Pancreas (tissue), 10 donors: ENCODE data around the gene DEPDC5. TPM values are rescaled to one million over a fixed set of nuclear protein-coding genes. Genes with fewer than 3 reads are reported as not detected.
A peak's percentile ranks its signal among the peaks of the same experiment; 100 is the strongest.
"Not testable (repeated sequence)": the region's sequence is repeated elsewhere in the genome, so short reads cannot be mapped to it uniquely, and the experiment has no call there.

Experiments used
- ATAC-seq, 4 donors: fragments of 200-7000 bp; cut with Tn5 transposase; one replicate each; pipeline versions ENCODE4 v1.8.0 to v1.9.1; 2020; ENCODE audit warnings: mild to moderate bottlenecking in 4 of 4, moderate library complexity in 4 of 4
- DNase-seq, 6 donors: peaks; one replicate each; pipeline ENCODE4 v3.0.0-alpha.2; 2020
- FAIRE-seq: peaks from 2 replicates; lab custom pipeline; 2012; peaks lifted over from hg19 to GRCh38; lab: Jason Lieb, UNC
- H3K27ac ChIP-seq, 4 donors: fragments of 200-600 bp; sonication (generic); 1 replicate in 3 of 4; 2 replicates in 1 of 4; pipeline versions ENCODE4 v1.5.0 to v1.8.0; 2020
- H3K27me3 ChIP-seq, 4 donors: fragments of 200-600 bp; one replicate each; pipeline ENCODE4 v1.8.0; 2021
- H3K36me3 ChIP-seq, 3 donors: fragments of 200-600 bp; sonication (generic) in 1 of 3; one replicate each; pipeline versions ENCODE4 v1.5.0 to v1.8.0; 2020 to 2021
- H3K4me1 ChIP-seq, 3 donors: fragments of 200-600 bp; one replicate each; pipeline ENCODE4 v1.8.0; 2021
- H3K4me3 ChIP-seq, 4 donors: fragments of 200-600 bp; sonication (generic) in 2 of 4; one replicate each; pipeline versions ENCODE4 v1.5.0 to v1.8.0; 2020 to 2021
- H3K9me3 ChIP-seq, 4 donors: fragments of 200-600 bp; one replicate each; pipeline ENCODE4 v1.8.0; 2021
- CTCF ChIP-seq, 4 donors: fragments of 200-600 bp; sonication (generic) in 3 of 4; IDR thresholded peaks; one replicate each; pipeline versions ENCODE4 v1.5.0 to v1.8.0; 2021; ENCODE audit warnings: antibody characterized with exemption in 4 of 4
- WGBS, 2 donors: extraction: QIAGEN DNeasy Blood & Tissue Kit; methylation state at CpG; one replicate each; pipeline ENCODE4 v1.1.7; 2013; 5-methylcytosine and 5-hydroxymethylcytosine counted together
- intact Hi-C, 3 donors: fragments of 100-400 bp; cut with DNase I; formaldehyde crosslinking; loops; one replicate each; pipeline versions ENCODE4 v1.11.1 to v1.14.2; 2022
- polyA plus RNA-seq, 2 donors: library from polyadenylated mRNA; stranded (reverse); fragments of 200-250 nt; gene quantifications; one replicate each; pipeline ENCODE4 v1.2.3, GENCODE V29; 2013
- total RNA-seq, 6 donors: library from RNA; stranded (reverse); fragmentation: NEBNext Ultra II Directional in 4 of 6; extraction: Animal tissue kit (Norgen Biotek cat#: 25700) in 4 of 6; gene quantifications; one replicate each; pipeline versions ENCODE4 v1.2.1 to v1.2.4, GENCODE V29; 2021 to 2023
- donor health status: healthy with polysubstance abuse.
- donor health status: DM: no; HTN: no; CAD: no; lungs with moderate emphysema.
- donor health status: DM: no; HTN: no; CAD: no.
- donor health status: control.
- donor health status: control.
- donor health status: Bipolar disorder and iron deficiency.
- donor health status: DM: yes; HTN: yes; CAD: no.
- donor health status: DM: no; HTN: no; CAD: no.
- donor health status: DM: no; HTN: no; CAD: no.
- donor health status: DM: yes; HTN: yes; CAD: no.

Gene DEPDC5
- total and polyA plus RNA-seq, 8 donors = 5.9 to 17.2 (median 9.0) TPM

GRCh38 chr22:31776231-31776630 is 22.4 kb downstream of the DEPDC5 start:
- H3K9me3 ChIP-seq = no peaks in the 10 kb centered on the region
- no peaks in the 10 kb centered on the region for H3K27me3 ChIP-seq
- H3K36me3 ChIP-seq = peaks cover 0 to 19% (median 7%) of the 10 kb centered on the region in 3 donors
- intact Hi-C loops = no loop called here
- no peak overlapping the region for H3K4me3 ChIP-seq
- no peak for TF ChIP-seq CTCF (IDR thresholded peaks at IDR 0.05)
- whole genome bisulfite sequencing, 2 donors = 91 to 97% methylated on average over 4 of the region's 4 CpGs
- H3K4me1 ChIP-seq = no peaks in the 10 kb centered on the region
- no peak overlapping the region for H3K27ac ChIP-seq
- FAIRE-seq (no peak), DNase-seq (no peak), ATAC-seq (no peak)

- Histone ChIP-seq H3K4me3 (no peak overlapping the region), H3K27me3 (no peaks in the 10 kb centered on the region), H3K36me3 (no peaks in the 10 kb centered on the region), H3K27ac (no peak overlapping the region), H3K9me3 (no peaks in the 10 kb centered on the region), H3K4me1 (no peaks in the 10 kb centered on the region)
- ATAC-seq = no peak
- DNase-seq = no peak
- no peak for FAIRE-seq
- intact Hi-C loops = no loop called here
- WGBS, 2 donors = 60 to 65% methylated on average over 3 of the region's 3 CpGs
- no peak for TF ChIP-seq CTCF (IDR thresholded peaks at IDR 0.05)
These were observed 36.0 kb downstream of the DEPDC5 start for GRCh38 chr22:31789803-31790202.

GRCh38 chr22:31790240-31790639 is 36.4 kb downstream of the DEPDC5 start:
- no peak for TF ChIP-seq CTCF (IDR thresholded peaks at IDR 0.05)
- no peaks in the 10 kb centered on the region for H3K4me1 ChIP-seq
- H3K4me3 ChIP-seq = no peak overlapping the region
- H3K27ac ChIP-seq = no peak overlapping the region
- H3K9me3 ChIP-seq = no peaks in the 10 kb centered on the region
- WGBS, 2 donors = 94 to 96% methylated on average over 2 of the region's 2 CpGs
- H3K36me3 ChIP-seq = no peaks in the 10 kb centered on the region
- no peaks in the 10 kb centered on the region for H3K27me3 ChIP-seq
- FAIRE-seq (no peak), ATAC-seq (peak in 1 of 4 donors; percentile 18), DNase-seq (no peak)
- intact Hi-C loops = no loop called here

GRCh38 chr22:31799358-31799757 is 45.5 kb downstream of the DEPDC5 start:
- ATAC-seq, DNase-seq, H3K27me3 ChIP-seq, H3K27ac ChIP-seq, H3K4me3 ChIP-seq, FAIRE-seq, H3K9me3 ChIP-seq, H3K4me1 ChIP-seq, intact Hi-C loops: not testable (repeated sequence)
- 82 to 84% methylated on average over 8 of the region's 8 CpGs for WGBS, 2 donors
- peaks cover 0 to 31% (median 24%) of the 10 kb centered on the region in 3 donors for H3K36me3 ChIP-seq

- ATAC-seq (peak in 1 of 4 donors; percentile 53), DNase-seq (no peak), FAIRE-seq (no peak)
- intact Hi-C loops = no loop called here
- Histone ChIP-seq H3K27ac (no peak overlapping the region), H3K4me3 (no peak overlapping the region), H3K36me3 (peaks cover 0 to 35% (median 26%) of the 10 kb centered on the region in 3 donors), H3K27me3 (no peaks in the 10 kb centered on the region), H3K4me1 (no peaks in the 10 kb centered on the region), H3K9me3 (no peaks in the 10 kb centered on the region)
- TF ChIP-seq CTCF (IDR thresholded peaks at IDR 0.05) = no peak
These were observed 46.2 kb downstream of the DEPDC5 start for GRCh38 chr22:31800065-31800464.

GRCh38 chr22:31800861-31801260 is 47.0 kb downstream of the DEPDC5 start:
- H3K9me3 ChIP-seq, H3K27ac ChIP-seq, ATAC-seq, DNase-seq, FAIRE-seq, H3K27me3 ChIP-seq, H3K4me3 ChIP-seq, H3K4me1 ChIP-seq, intact Hi-C loops: not testable (repeated sequence)
- peaks cover 0 to 43% (median 29%) of the 10 kb centered on the region in 3 donors for H3K36me3 ChIP-seq
- WGBS, 2 donors = 96 to 99% methylated on average over 6 of the region's 6 CpGs
